GM23338 (cell line): ENCODE results near the gene ANKH.

Experiments
- EZH2 ChIP-seq: fragments of 200-600 bp; sonication (generic); IDR thresholded peaks from one replicate; pipeline ENCODE4 v1.8.0; 2017; ENCODE audit warnings: antibody characterized with exemption, mild to moderate bottlenecking, low read depth; ENCODE audit not compliant: unreplicated experiment
- EZH2phosphoT487 ChIP-seq: fragments of 200-600 bp; sonication (generic); IDR thresholded peaks from one replicate; pipeline ENCODE4 v1.8.1; 2018; ENCODE audit warnings: antibody characterized with exemption; ENCODE audit not compliant: unreplicated experiment
- NANOG ChIP-seq: IDR thresholded peaks from 2 replicates; pipeline ENCODE4 v1.6.1; 2016; ENCODE audit warnings: antibody characterized with exemption, borderline replicate concordance
- POLR2AphosphoS5 ChIP-seq: IDR thresholded peaks from 2 replicates; pipeline ENCODE4 v1.6.1; 2016; ENCODE audit warnings: antibody characterized with exemption, low read depth
- TF ChIP-seq, protein P1 (sequence below), 2 experiments: fragments of 200-600 bp in 1 of 2; sonication (generic) in 1 of 2; conservative IDR thresholded peaks; 2 replicates each; pipeline versions ENCODE4 v1.5.1 to v1.6.1; 2016 to 2017; ENCODE audit warnings: antibody characterized with exemption in 2 of 2, low read depth in 2 of 2, mild to moderate bottlenecking in 2 of 2, moderate library complexity in 1 of 2
- TF ChIP-seq, protein P2 (sequence below): IDR thresholded peaks from 2 replicates; pipeline ENCODE4 v1.6.1; 2016; ENCODE audit warnings: antibody characterized with exemption
- TF ChIP-seq, protein P3 (sequence below): IDR thresholded peaks from one replicate; pipeline ENCODE4 v1.6.1; 2018; ENCODE audit warnings: antibody characterized with exemption; ENCODE audit not compliant: unreplicated experiment

DNA sequence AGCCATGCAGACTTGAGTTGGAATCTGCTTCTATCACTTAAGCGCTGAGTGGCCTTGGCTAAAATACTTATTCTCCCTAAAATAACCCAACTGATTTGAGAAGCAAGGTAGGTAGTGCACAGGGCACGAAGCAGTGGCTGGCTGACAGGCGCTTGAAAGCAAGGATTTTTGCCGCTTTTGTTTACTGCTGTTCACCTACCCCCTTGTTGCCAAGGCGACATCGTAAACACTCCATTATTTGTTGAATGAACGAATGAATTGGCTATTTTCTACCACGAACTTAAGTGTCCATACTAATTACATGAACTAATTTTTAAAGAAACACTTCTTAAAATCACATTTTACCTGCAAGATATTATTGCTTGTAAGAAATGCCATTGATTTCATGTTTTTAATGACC is 98.0 kb downstream of the ANKH start:
- no peak for TF ChIP-seq POLR2AphosphoS5
- TF ChIP-seq, protein P1, sequence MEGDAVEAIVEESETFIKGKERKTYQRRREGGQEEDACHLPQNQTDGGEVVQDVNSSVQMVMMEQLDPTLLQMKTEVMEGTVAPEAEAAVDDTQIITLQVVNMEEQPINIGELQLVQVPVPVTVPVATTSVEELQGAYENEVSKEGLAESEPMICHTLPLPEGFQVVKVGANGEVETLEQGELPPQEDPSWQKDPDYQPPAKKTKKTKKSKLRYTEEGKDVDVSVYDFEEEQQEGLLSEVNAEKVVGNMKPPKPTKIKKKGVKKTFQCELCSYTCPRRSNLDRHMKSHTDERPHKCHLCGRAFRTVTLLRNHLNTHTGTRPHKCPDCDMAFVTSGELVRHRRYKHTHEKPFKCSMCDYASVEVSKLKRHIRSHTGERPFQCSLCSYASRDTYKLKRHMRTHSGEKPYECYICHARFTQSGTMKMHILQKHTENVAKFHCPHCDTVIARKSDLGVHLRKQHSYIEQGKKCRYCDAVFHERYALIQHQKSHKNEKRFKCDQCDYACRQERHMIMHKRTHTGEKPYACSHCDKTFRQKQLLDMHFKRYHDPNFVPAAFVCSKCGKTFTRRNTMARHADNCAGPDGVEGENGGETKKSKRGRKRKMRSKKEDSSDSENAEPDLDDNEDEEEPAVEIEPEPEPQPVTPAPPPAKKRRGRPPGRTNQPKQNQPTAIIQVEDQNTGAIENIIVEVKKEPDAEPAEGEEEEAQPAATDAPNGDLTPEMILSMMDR (conservative IDR thresholded peaks at IDR 0.05; ENCODE audit: low read depth in 2 of 2) = no peak
- no peak for TF ChIP-seq EZH2
- TF ChIP-seq, protein P2, sequence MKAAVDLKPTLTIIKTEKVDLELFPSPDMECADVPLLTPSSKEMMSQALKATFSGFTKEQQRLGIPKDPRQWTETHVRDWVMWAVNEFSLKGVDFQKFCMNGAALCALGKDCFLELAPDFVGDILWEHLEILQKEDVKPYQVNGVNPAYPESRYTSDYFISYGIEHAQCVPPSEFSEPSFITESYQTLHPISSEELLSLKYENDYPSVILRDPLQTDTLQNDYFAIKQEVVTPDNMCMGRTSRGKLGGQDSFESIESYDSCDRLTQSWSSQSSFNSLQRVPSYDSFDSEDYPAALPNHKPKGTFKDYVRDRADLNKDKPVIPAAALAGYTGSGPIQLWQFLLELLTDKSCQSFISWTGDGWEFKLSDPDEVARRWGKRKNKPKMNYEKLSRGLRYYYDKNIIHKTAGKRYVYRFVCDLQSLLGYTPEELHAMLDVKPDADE = no peak
- TF ChIP-seq, protein P3, sequence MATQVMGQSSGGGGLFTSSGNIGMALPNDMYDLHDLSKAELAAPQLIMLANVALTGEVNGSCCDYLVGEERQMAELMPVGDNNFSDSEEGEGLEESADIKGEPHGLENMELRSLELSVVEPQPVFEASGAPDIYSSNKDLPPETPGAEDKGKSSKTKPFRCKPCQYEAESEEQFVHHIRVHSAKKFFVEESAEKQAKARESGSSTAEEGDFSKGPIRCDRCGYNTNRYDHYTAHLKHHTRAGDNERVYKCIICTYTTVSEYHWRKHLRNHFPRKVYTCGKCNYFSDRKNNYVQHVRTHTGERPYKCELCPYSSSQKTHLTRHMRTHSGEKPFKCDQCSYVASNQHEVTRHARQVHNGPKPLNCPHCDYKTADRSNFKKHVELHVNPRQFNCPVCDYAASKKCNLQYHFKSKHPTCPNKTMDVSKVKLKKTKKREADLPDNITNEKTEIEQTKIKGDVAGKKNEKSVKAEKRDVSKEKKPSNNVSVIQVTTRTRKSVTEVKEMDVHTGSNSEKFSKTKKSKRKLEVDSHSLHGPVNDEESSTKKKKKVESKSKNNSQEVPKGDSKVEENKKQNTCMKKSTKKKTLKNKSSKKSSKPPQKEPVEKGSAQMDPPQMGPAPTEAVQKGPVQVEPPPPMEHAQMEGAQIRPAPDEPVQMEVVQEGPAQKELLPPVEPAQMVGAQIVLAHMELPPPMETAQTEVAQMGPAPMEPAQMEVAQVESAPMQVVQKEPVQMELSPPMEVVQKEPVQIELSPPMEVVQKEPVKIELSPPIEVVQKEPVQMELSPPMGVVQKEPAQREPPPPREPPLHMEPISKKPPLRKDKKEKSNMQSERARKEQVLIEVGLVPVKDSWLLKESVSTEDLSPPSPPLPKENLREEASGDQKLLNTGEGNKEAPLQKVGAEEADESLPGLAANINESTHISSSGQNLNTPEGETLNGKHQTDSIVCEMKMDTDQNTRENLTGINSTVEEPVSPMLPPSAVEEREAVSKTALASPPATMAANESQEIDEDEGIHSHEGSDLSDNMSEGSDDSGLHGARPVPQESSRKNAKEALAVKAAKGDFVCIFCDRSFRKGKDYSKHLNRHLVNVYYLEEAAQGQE = no peak
- no peak for TF ChIP-seq NANOG
- TF ChIP-seq EZH2phosphoT487 = no peak
